Breast epithelium (tissue), 3 donors: ENCODE data around the gene CFAP58.

Experiments
- CTCF ChIP-seq, 3 donors: fragments of 450-650 bp; IDR thresholded peaks; one replicate each; pipeline ENCODE4 v1.5.1; 2016 to 2017; ENCODE audit warnings: antibody characterized with exemption in 3 of 3, mild to moderate bottlenecking in 3 of 3, moderate library complexity in 3 of 3
- POLR2A ChIP-seq: fragments of 450-650 bp; IDR thresholded peaks from one replicate; pipeline ENCODE4 v1.6.1; 2016; ENCODE audit warnings: antibody characterized with exemption, mild to moderate bottlenecking, moderate library complexity

- TF ChIP-seq CTCF (IDR thresholded peaks at IDR 0.05) (no peak), POLR2A (no peak)
Observed at GRCh38 chr10:104413528-104413927, 59.9 kb downstream of the CFAP58 start.
